Neutrophil (primary cell): Measurements from ENCODE around the gene ATG4B.

Experiments used
- H3K27ac ChIP-seq: fragments of 200-600 bp; sonication (generic); 2 replicates; pipeline ENCODE4 v1.5.1; 2016; ENCODE audit warnings: mild to moderate bottlenecking, moderate library complexity
- H3K27me3 ChIP-seq: fragments of 200-600 bp; sonication (generic); 2 replicates; pipeline ENCODE4 v1.6.0; 2016; ENCODE audit warnings: mild to moderate bottlenecking
- H3K36me3 ChIP-seq: fragments of 200-600 bp; sonication (generic); 2 replicates; pipeline ENCODE4 v1.5.1; 2017
- H3K4me1 ChIP-seq, 2 experiments: fragments of 200-600 bp in 1 of 2; sonication (generic) in 1 of 2; 1 replicate in 1 of 2; 2 replicates in 1 of 2; pipeline versions ENCODE4 v1.5.1 to v1.6.1; 2013 to 2016; ENCODE audit warnings: low read depth in 1 of 2, low read length in 1 of 2, mild to moderate bottlenecking in 1 of 2, moderate library complexity in 1 of 2; ENCODE audit not compliant: control insufficient read depth in 1 of 2, insufficient read depth in 1 of 2
- H3K4me3 ChIP-seq, 2 experiments: fragments of 200-600 bp in 1 of 2; sonication (generic) in 1 of 2; 1 replicate in 1 of 2; 2 replicates in 1 of 2; pipeline ENCODE4 v1.5.1; 2013 to 2016; ENCODE audit warnings: low read depth in 1 of 2, low read length in 1 of 2, mild to moderate bottlenecking in 1 of 2, moderate library complexity in 1 of 2
- H3K9me3 ChIP-seq: fragments of 200-600 bp; sonication (generic); 2 replicates; pipeline ENCODE4 v1.5.1; 2016
- CTCF ChIP-seq: fragments of 200-600 bp; sonication (generic); IDR thresholded peaks from 2 replicates; pipeline ENCODE4 v1.5.1; 2016; ENCODE audit warnings: antibody characterized with exemption

Gene ATG4B

GRCh38 chr2:241678784-241679540, 41.5 kb downstream of the ATG4B start:
- Histone ChIP-seq H3K36me3 (peaks cover 69% of the 10 kb centered on the region), H3K27ac (no peak overlapping the region), H3K27me3 (no peaks in the 10 kb centered on the region), H3K9me3 (no peaks in the 10 kb centered on the region), H3K4me1 (no peaks in the 10 kb centered on the region), H3K4me3 (no peak overlapping the region)
- no peak for TF ChIP-seq CTCF

- Histone ChIP-seq H3K36me3 (peaks cover 58% of the 10 kb centered on the region), H3K27ac (no peak overlapping the region)
- no peak for TF ChIP-seq CTCF
These were observed 42.6 kb downstream of the ATG4B start for GRCh38 chr2:241680044-241680443.

GRCh38 chr2:241680827-241681599, 43.5 kb downstream of the ATG4B start:
- no peaks in the 10 kb centered on the region for H3K27me3 ChIP-seq
- peaks cover 51% of the 10 kb centered on the region for H3K36me3 ChIP-seq
- peaks cover 4 to 6% of the 10 kb centered on the region in 2 experiments for H3K4me1 ChIP-seq
- H3K27ac ChIP-seq = no peak overlapping the region
- H3K9me3 ChIP-seq = no peaks in the 10 kb centered on the region
- TF ChIP-seq CTCF = no peak
- H3K4me3 ChIP-seq = no peak overlapping the region

More at GRCh38 chr2:241680044-241680443, 42.6 kb downstream of the ATG4B start:
- Histone ChIP-seq H3K9me3 (no peaks in the 10 kb centered on the region), H3K4me1 (no peaks in the 10 kb centered on the region), H3K27me3 (no peaks in the 10 kb centered on the region), H3K4me3 (no peak overlapping the region)

GRCh38 chr2:241686324-241686649, 48.8 kb downstream of the ATG4B start:
- peaks cover 6% of the 10 kb centered on the region for H3K36me3 ChIP-seq
- peaks cover 22% of the 10 kb centered on the region in 2 experiments for H3K4me1 ChIP-seq
- no peaks in the 10 kb centered on the region for H3K27me3 ChIP-seq
- H3K9me3 ChIP-seq = no peaks in the 10 kb centered on the region
- peak overlapping the region; percentile 88 for H3K27ac ChIP-seq
- no peak for TF ChIP-seq CTCF
- peak overlapping the region; percentile 81 to 93 for H3K4me3 ChIP-seq

GRCh38 chr2:241686650-241687425, 49.3 kb downstream of the ATG4B start, which contains the start of gene DTYMK:
DTYMK (minus strand) TSS chr2:241686815; CDS start chr2:241686783, 32 bp downstream.
- H3K4me3 ChIP-seq = peak within 1 kb of the TSS; percentile 81 to 93
- H3K27me3 ChIP-seq = no peaks in the 10 kb centered on the region
- TF ChIP-seq CTCF = peak; percentile 43
- no peaks in the 10 kb centered on the region for H3K9me3 ChIP-seq
- H3K36me3 ChIP-seq = peaks cover 5% of the 10 kb centered on the region
- H3K4me1 ChIP-seq = peaks cover 22% of the 10 kb centered on the region in 2 experiments
- H3K27ac ChIP-seq = peak within 1 kb of the TSS; percentile 88
